ENCODE data around the gene HNF4A. TPM values are rescaled to one million over a fixed set of nuclear protein-coding genes. Genes with fewer than 3 reads are reported as not detected.

Gene HNF4A
- total and polyA plus RNA-seq, 11 donors: 0.03 TPM; not detected in 10

DNA sequence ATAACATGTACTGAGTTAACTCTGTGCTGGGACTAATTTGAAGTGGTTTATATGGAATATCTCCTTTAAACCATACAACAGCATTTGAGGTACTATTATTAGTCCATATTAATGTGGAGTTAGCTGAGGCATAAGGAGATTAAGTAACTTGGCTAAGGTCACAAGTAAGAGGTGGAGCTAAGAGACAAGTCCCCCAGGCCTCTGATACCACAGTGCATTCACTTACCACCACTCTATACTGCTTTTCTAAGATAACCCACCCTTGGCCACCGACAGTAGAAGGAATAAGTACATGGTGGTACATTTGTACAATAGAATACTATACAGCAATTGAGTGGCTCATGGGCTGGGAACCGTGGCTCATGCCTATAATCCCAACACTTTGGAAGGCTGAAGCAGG, 103.8 kb downstream of the HNF4A start:
- Histone ChIP-seq H3K27ac (no peak overlapping the region), H3K4me1 (no peaks in the 10 kb centered on the region), H3K9me3 (no peaks in the 10 kb centered on the region), H3K36me3 (no peaks in the 10 kb centered on the region), H3K4me3 (no peak overlapping the region), H3K27me3 (no peaks in the 10 kb centered on the region)
- ATAC-seq (no peak), DNase-seq (no peak)
- intact Hi-C loops (cut with DNase I): loop anchor here in 5 of 10 donors (5.0 to 10.0 kb wide), 4 partner anchors 64 to 242 kb away; no protein-coding TSS in a partner anchor
- TF ChIP-seq CTCF (IDR thresholded peaks at IDR 0.05) (no peak), POLR2A (IDR thresholded peaks at IDR 0.05) (no peak)
- WGBS, 4 donors: 64 to 83% (median 74%) methylated on average over 2 of the region's 2 CpGs

GRCh38 chr20:44460795-44461141, 105.3 kb downstream of the HNF4A start:
- ATAC-seq (peak in 2 of 4 donors; percentile 45 to 47), DNase-seq (no peak)
- intact Hi-C loops (cut with DNase I): loop anchor here in 8 of 10 donors (2.0 to 10.0 kb wide), 7 partner anchors 73 to 246 kb away; partner anchors contain the start of genes FITM2 (in 1 of the 8) and OSER1 (in 1 of the 8)
- no peaks in the 10 kb centered on the region for H3K9me3 ChIP-seq
- no peak overlapping the region for H3K4me3 ChIP-seq
- TF ChIP-seq POLR2A (IDR thresholded peaks at IDR 0.05) (no peak), CTCF (IDR thresholded peaks at IDR 0.05) (peak in 10 of 12 donors; percentile 16 to 56 (median 38))
- H3K27me3 ChIP-seq: no peaks in the 10 kb centered on the region
- H3K27ac ChIP-seq: no peak overlapping the region
- WGBS, 4 donors: 16 to 26% (median 21%) methylated on average over 3 of the region's 3 CpGs
- H3K36me3 ChIP-seq: no peaks in the 10 kb centered on the region
- no peaks in the 10 kb centered on the region for H3K4me1 ChIP-seq

- Histone ChIP-seq H3K27ac (no peak overlapping the region), H3K27me3 (no peaks in the 10 kb centered on the region), H3K36me3 (no peaks in the 10 kb centered on the region), H3K9me3 (no peaks in the 10 kb centered on the region), H3K4me1 (no peaks in the 10 kb centered on the region), H3K4me3 (no peak overlapping the region)
- DNase-seq (no peak), ATAC-seq (no peak)
- intact Hi-C loops (cut with DNase I): loop anchor here in 8 of 10 donors (2.0 to 10.0 kb wide), 7 partner anchors 74 to 246 kb away; partner anchors contain the start of genes FITM2 (in 1 of the 8) and OSER1 (in 1 of the 8)
- 69 to 86% (median 80%) methylated on average over 6 of the region's 6 CpGs for WGBS, 4 donors
- TF ChIP-seq POLR2A (IDR thresholded peaks at IDR 0.05) (no peak), CTCF (IDR thresholded peaks at IDR 0.05) (peak in 1 of 12 donors; percentile 0)
These were observed 105.8 kb downstream of the HNF4A start for GRCh38 chr20:44461142-44461802.

GRCh38 chr20:44461803-44462174, 106.3 kb downstream of the HNF4A start:
- H3K36me3 ChIP-seq: no peaks in the 10 kb centered on the region

More at GRCh38 chr20:44461803-44462174, 106.3 kb downstream of the HNF4A start:
- Histone ChIP-seq H3K27me3 (no peaks in the 10 kb centered on the region), H3K4me3 (no peak overlapping the region), H3K4me1 (no peaks in the 10 kb centered on the region), H3K9me3 (no peaks in the 10 kb centered on the region), H3K27ac (no peak overlapping the region)
- ATAC-seq (peak in 1 of 4 donors; percentile 23), DNase-seq (no peak)
- 75 to 83% (median 78%) methylated on average over 5 of the region's 5 CpGs for WGBS, 4 donors
- intact Hi-C loops (cut with DNase I): loop anchor here in 8 of 10 donors (2.0 to 10.0 kb wide), 7 partner anchors 74 to 247 kb away; partner anchors contain the start of genes FITM2 (in 1 of the 8) and OSER1 (in 1 of the 8)
- TF ChIP-seq POLR2A (IDR thresholded peaks at IDR 0.05) (no peak), CTCF (IDR thresholded peaks at IDR 0.05) (no peak)
